Gastrocnemius medialis (tissue), 4 donors: Measurements from ENCODE around the gene G3BP1. TPM values are rescaled to one million over a fixed set of nuclear protein-coding genes. Genes with fewer than 3 reads are reported as not detected.
A peak's percentile ranks its signal among the peaks of the same experiment; 100 is the strongest.
"Not testable (repeated sequence)": the region's sequence is repeated elsewhere in the genome, so short reads cannot be mapped to it uniquely, and the experiment has no call there.

Source experiments
- ATAC-seq, 2 donors: fragments of 150-250 bp; one replicate each; pipeline ENCODE4 v1.9.1; 2016
- DNase-seq, 2 donors: peaks; one replicate each; pipeline ENCODE4 v3.0.0-alpha.2; 2019
- H3K27ac ChIP-seq, 4 donors: fragments of 200-600 bp; sonication (generic); 1 replicate in 1 of 4; 2 replicates in 3 of 4; pipeline ENCODE4 v1.5.1; 2016 to 2018; ENCODE audit warnings: mild to moderate bottlenecking in 2 of 4, moderate library complexity in 1 of 4
- H3K27me3 ChIP-seq, 3 donors: fragments of 200-600 bp; sonication (generic) in 2 of 3; 1 replicate in 1 of 3; 2 replicates in 2 of 3; pipeline versions ENCODE4 v1.5.1 to v1.6.0; 2016 to 2019; ENCODE audit warnings: mild to moderate bottlenecking in 1 of 3, moderate library complexity in 1 of 3
- H3K36me3 ChIP-seq, 2 donors: fragments of 200-600 bp; sonication (generic) in 1 of 2; one replicate each; pipeline ENCODE4 v1.5.1; 2017 to 2018
- H3K4me1 ChIP-seq, 2 donors: fragments of 200-600 bp; sonication (generic) in 1 of 2; one replicate each; pipeline ENCODE4 v1.5.1; 2016 to 2017; ENCODE audit warnings: mild to moderate bottlenecking in 2 of 2
- H3K4me3 ChIP-seq, 4 donors: fragments of 200-600 bp; sonication (generic) in 3 of 4; 1 replicate in 1 of 4; 2 replicates in 3 of 4; pipeline ENCODE4 v1.5.1; 2016 to 2019; ENCODE audit warnings: mild to moderate bottlenecking in 2 of 4
- H3K9me3 ChIP-seq, 3 donors: fragments of 200-600 bp; sonication (generic) in 2 of 3; 1 replicate in 1 of 3; 2 replicates in 2 of 3; pipeline ENCODE4 v1.5.1; 2016 to 2019
- CTCF ChIP-seq, 5 experiments: fragments of 450-650 bp in 3 of 5; fragments of 200-600 bp in 2 of 5; sonication (generic) in 2 of 5; IDR thresholded peaks in 4 of 5; conservative IDR thresholded peaks in 1 of 5; 1 replicate in 4 of 5; 2 replicates in 1 of 5; pipeline ENCODE4 v1.5.1; 2016 to 2019; ENCODE audit warnings: antibody characterized with exemption in 5 of 5, mild to moderate bottlenecking in 3 of 5, moderate library complexity in 3 of 5
- POLR2A ChIP-seq, 2 donors: fragments of 450-650 bp; IDR thresholded peaks; one replicate each; pipeline ENCODE4 v1.6.1; 2017; ENCODE audit warnings: antibody characterized with exemption in 2 of 2, mild to moderate bottlenecking in 2 of 2, moderate library complexity in 2 of 2
- in situ Hi-C, 4 donors: fragments of 200-750 bp; cut with MboI; loops; one replicate each; pipeline versions ENCODE4 v1.15.0 to v1.8.0; 2017; ENCODE audit warnings: low sequenced_read_pairs in 4 of 4
- intact Hi-C: fragments of 100-400 bp; cut with DNase I; formaldehyde crosslinking; loops from one replicate; pipeline ENCODE4 v1.15.1; 2023; ENCODE audit warnings: low total_unique reads
- total RNA-seq, 4 donors: library from RNA; depleted of rRNA; stranded (reverse); fragments of >200 nt; gene quantifications; one replicate each; pipeline versions ENCODE4 v1.1.0 to v1.2.3, GENCODE V29; 2016

Gene G3BP1
- total RNA-seq, 4 donors from 2014 or later = 80.5 to 114 (median 108) TPM

DNA sequence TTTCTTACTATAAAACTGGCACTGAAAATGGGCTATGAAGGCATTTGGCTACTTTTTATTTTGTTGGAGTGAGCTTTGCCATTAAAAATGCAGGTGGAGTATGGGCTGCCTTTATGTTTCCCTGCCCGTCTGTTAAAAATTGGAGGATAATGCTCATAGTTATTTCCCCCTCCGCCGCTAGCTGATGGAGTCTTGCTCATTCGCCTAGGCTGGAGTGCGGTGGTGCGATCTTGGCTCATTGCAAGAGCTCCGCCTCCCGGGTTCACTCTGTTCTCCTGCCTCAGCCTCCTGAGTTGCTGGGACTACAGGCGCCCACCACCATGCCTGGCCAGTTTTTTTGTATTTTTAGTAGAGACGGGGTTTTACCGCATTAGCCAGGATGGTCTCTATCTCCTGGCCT lies 8.6 kb downstream of the G3BP1 start:
- intact Hi-C loops (no loop called here), in situ Hi-C loops (no loop called here)
- Histone ChIP-seq H3K4me1 (peaks cover 79 to 99% of the 10 kb centered on the region in 2 donors), H3K27me3 (no peaks in the 10 kb centered on the region), H3K36me3 (no peaks in the 10 kb centered on the region), H3K4me3 (no peak overlapping the region), H3K27ac (peak overlapping the region in 1 of 4 donors; percentile 58), H3K9me3 (no peaks in the 10 kb centered on the region)
- no peak for DNase-seq
- ATAC-seq = no peak
- TF ChIP-seq POLR2A (IDR thresholded peaks at IDR 0.05) (no peak), CTCF (IDR thresholded peaks at IDR 0.05 in 4 of 5, conservative IDR thresholded peaks at IDR 0.05 in 1 of 5) (no peak)

GRCh38 chr5:151781201-151781600 lies 9.4 kb downstream of the G3BP1 start:
- DNase-seq = no peak

GRCh38 chr5:151783664-151784063 lies 11.9 kb downstream of the G3BP1 start:
- H3K27me3 ChIP-seq, intact Hi-C loops: not testable (repeated sequence)
- peaks cover 52 to 72% of the 10 kb centered on the region in 2 donors for H3K4me1 ChIP-seq

More at GRCh38 chr5:151781201-151781600, 9.4 kb downstream of the G3BP1 start:
- intact Hi-C loops = no loop called here
- Histone ChIP-seq H3K27me3 (no peaks in the 10 kb centered on the region), H3K27ac (no peak overlapping the region), H3K4me1 (peaks cover 73 to 95% of the 10 kb centered on the region in 2 donors), H3K4me3 (no peak overlapping the region), H3K9me3 (no peaks in the 10 kb centered on the region), H3K36me3 (no peaks in the 10 kb centered on the region)
- TF ChIP-seq POLR2A (IDR thresholded peaks at IDR 0.05) = no peak
- no peak for TF ChIP-seq CTCF (IDR thresholded peaks at IDR 0.05 in 4 of 5, conservative IDR thresholded peaks at IDR 0.05 in 1 of 5)
- no peak for ATAC-seq
- in situ Hi-C loops = no loop called here

DNA sequence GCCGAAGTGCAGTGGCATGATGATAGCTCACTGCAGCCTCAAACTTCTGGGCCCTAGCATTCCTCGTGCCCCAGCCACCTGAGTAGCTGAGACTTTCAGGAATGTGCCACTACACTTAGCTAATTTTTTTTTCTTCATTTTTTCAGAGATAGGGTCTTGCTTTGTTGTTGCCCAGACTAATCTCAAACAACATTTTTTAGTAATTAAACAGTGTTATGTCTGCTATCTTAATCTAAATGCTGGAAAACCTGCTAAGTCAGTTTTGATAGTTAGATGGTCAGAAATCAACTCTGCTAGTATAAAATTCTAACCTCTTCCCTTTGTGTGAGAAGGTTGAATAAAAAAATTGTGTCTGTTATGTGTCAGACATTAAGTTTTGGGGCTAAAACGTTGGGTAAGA lies 12.4 kb downstream of the G3BP1 start:
- TF ChIP-seq POLR2A (IDR thresholded peaks at IDR 0.05) (no peak), CTCF (IDR thresholded peaks at IDR 0.05 in 4 of 5, conservative IDR thresholded peaks at IDR 0.05 in 1 of 5) (no peak)
- Histone ChIP-seq H3K9me3 (no peaks in the 10 kb centered on the region), H3K36me3 (peaks cover 0 to 7% of the 10 kb centered on the region in 2 donors), H3K4me3 (no peak overlapping the region), H3K4me1 (peaks cover 48 to 67% of the 10 kb centered on the region in 2 donors), H3K27ac (no peak overlapping the region), H3K27me3 (no peaks in the 10 kb centered on the region)
- ATAC-seq (no peak), DNase-seq (no peak)
- in situ Hi-C loops = no loop called here
- intact Hi-C loops = no loop called here

More at GRCh38 chr5:151783664-151784063, 11.9 kb downstream of the G3BP1 start:
- DNase-seq, H3K9me3 ChIP-seq, ATAC-seq, H3K36me3 ChIP-seq, H3K27ac ChIP-seq, in situ Hi-C loops, H3K4me3 ChIP-seq: not testable (repeated sequence)

GRCh38 chr5:151786468-151786867 lies 14.7 kb downstream of the G3BP1 start:
- Histone ChIP-seq H3K27ac (no peak overlapping the region), H3K36me3 (peaks cover 8 to 29% of the 10 kb centered on the region in 2 donors), H3K27me3 (no peaks in the 10 kb centered on the region), H3K4me1 (peaks cover 26 to 44% of the 10 kb centered on the region in 2 donors), H3K9me3 (no peaks in the 10 kb centered on the region), H3K4me3 (no peak overlapping the region)
- intact Hi-C loops (no loop called here), in situ Hi-C loops (no loop called here)
- TF ChIP-seq CTCF (IDR thresholded peaks at IDR 0.05 in 4 of 5, conservative IDR thresholded peaks at IDR 0.05 in 1 of 5) = no peak
- no peak for TF ChIP-seq POLR2A (IDR thresholded peaks at IDR 0.05)
- DNase-seq (no peak), ATAC-seq (no peak)
